ENCODE data around the gene FLCN. TPM values are rescaled to one million over a fixed set of nuclear protein-coding genes. Genes with fewer than 3 reads are reported as not detected.

FLCN gene, protein sequence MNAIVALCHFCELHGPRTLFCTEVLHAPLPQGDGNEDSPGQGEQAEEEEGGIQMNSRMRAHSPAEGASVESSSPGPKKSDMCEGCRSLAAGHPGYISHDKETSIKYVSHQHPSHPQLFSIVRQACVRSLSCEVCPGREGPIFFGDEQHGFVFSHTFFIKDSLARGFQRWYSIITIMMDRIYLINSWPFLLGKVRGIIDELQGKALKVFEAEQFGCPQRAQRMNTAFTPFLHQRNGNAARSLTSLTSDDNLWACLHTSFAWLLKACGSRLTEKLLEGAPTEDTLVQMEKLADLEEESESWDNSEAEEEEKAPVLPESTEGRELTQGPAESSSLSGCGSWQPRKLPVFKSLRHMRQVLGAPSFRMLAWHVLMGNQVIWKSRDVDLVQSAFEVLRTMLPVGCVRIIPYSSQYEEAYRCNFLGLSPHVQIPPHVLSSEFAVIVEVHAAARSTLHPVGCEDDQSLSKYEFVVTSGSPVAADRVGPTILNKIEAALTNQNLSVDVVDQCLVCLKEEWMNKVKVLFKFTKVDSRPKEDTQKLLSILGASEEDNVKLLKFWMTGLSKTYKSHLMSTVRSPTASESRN
- total RNA-seq (100 to 1,000 TPM; 111 to 118 TPM), polyA plus RNA-seq (10 to 100 TPM; 31.4 to 48.9 TPM)
- long read RNA-seq, donor 1, transcript FLCN-204 (5 exons, 2,523 nt), result major isoform, 5 of 9 reads
- long read RNA-seq, donor 1, partial matches to known transcripts, result 0 of 9 reads
- long read RNA-seq, donor 1, other reads (novel, unspliced or antisense), result 0 of 9 reads
- long read RNA-seq, donor 2, partial matches to known transcripts, result 0 of 1 reads
- long read RNA-seq, donor 2, other reads (novel, unspliced or antisense), result 0 of 1 reads
- long read RNA-seq, donor 3, partial matches to known transcripts, result 0 of 5 reads
- long read RNA-seq, donor 3, other reads (novel, unspliced or antisense), result 0 of 5 reads
- long read RNA-seq, donor 4, partial matches to known transcripts, result 0 of 1 reads
- long read RNA-seq, donor 4, other reads (novel, unspliced or antisense), result 0 of 1 reads
- long read RNA-seq, donor 5, partial matches to known transcripts, result 6 of 13 reads
- long read RNA-seq, donor 5, other reads (novel, unspliced or antisense), result 0 of 13 reads

DNA sequence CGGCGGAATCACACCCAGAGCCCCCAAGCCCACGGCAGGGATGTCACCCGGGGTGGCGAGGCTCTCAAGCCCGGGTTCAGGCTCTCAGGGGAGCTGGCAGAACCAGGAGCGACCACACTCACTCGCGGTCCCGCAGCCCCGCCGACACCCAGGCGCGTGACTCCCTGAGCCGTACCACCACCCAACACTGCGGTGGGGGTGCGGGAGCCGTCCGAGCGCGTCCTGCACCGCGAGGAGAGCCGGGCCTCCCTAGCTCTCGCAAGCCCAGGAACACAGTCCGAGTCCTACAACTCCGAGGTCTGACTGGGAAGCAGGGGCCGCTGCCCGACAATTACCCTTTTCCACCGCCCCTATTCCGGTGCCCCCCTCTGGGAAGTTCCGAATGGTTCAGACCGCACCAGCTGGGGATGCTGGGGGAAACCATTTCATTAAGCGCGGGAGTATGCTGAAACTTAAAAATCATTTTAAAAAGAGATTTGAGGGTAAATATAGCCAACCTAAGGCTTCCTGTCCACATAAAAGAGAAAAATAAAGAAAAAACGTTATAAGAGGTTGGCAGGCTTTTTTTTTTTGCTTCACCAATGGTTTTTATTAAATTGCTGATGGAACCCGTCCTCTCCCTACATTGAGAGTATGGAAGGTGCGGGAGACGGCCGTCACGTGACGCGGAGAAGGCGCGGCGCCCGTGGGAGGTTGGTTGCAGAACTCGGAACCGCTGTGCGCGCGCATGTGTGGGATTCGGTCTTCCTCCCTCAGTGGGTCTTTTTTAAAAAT is at the start of gene FLCN:
Gene FLCN, minus strand, starts transcription at position 143 of the 774 bp plus-strand sequence. CDS start 9,031 bp downstream, outside the sequence.
- H3K4me3 ChIP-seq, result peak within 1 kb of the TSS; percentile 100
- ATAC-seq (ENCODE audit: insufficient read depth, low FRiP score) (peak; percentile 92), DNase-seq (peak; percentile 87 to 93 (median 92))
- WGBS, 2 donors, result 0 to 1% methylated on average over 53 of the region's 53 CpGs
- peaks cover 0 to 7% (median 4%) of the 10 kb centered on the region in 4 donors for H3K36me3 ChIP-seq (ENCODE audit: control insufficient read depth in 4 of 4, insufficient read depth in 4 of 4, low read length in 4 of 4)
- H3K27ac ChIP-seq (ENCODE audit: low read depth in 1 of 2, low read length in 1 of 2), result peak within 1 kb of the TSS; percentile 96 to 100
- TF ChIP-seq, protein P1, sequence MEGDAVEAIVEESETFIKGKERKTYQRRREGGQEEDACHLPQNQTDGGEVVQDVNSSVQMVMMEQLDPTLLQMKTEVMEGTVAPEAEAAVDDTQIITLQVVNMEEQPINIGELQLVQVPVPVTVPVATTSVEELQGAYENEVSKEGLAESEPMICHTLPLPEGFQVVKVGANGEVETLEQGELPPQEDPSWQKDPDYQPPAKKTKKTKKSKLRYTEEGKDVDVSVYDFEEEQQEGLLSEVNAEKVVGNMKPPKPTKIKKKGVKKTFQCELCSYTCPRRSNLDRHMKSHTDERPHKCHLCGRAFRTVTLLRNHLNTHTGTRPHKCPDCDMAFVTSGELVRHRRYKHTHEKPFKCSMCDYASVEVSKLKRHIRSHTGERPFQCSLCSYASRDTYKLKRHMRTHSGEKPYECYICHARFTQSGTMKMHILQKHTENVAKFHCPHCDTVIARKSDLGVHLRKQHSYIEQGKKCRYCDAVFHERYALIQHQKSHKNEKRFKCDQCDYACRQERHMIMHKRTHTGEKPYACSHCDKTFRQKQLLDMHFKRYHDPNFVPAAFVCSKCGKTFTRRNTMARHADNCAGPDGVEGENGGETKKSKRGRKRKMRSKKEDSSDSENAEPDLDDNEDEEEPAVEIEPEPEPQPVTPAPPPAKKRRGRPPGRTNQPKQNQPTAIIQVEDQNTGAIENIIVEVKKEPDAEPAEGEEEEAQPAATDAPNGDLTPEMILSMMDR (IDR thresholded peaks at IDR 0.05; ENCODE audit: control extremely low read depth, extremely low read depth), result no peak
- no peaks in the 10 kb centered on the region for H3K9me3 ChIP-seq (ENCODE audit: control insufficient read depth in 4 of 4, insufficient read depth in 3 of 4, low read length in 3 of 4)
- peaks cover 0 to 17% (median 7%) of the 10 kb centered on the region in 5 donors for H3K4me1 ChIP-seq (ENCODE audit: control insufficient read depth in 5 of 5, insufficient read depth in 5 of 5, low read length in 5 of 5)
- H3K9ac ChIP-seq (ENCODE audit: insufficient read depth in 1 of 2, low read length in 2 of 2), result peak within 1 kb of the TSS; percentile 62 to 71
- H3K27me3 ChIP-seq (ENCODE audit: control insufficient read depth in 3 of 3, insufficient read depth in 3 of 3, low read length in 2 of 3), result no peaks in the 10 kb centered on the region

DNA sequence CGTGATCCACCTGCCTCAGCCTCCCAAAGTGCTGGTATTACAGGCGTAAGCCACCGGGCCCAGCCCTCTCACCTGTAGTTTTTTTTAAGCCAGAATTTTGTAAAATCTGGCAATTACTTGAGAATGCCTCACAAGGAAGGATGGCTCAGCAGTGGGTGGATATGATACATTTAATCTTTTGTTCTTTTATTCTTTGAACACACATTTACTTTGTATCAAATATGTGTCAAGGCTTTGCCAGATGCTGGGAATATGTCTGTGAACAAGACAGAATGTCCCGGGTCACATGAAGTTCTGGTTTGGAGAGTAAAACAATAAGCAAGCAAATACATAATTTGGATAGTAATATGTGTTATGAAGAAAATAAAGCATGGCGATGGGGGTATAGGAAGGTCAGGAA is 49.0 kb upstream of the FLCN start:
- Histone ChIP-seq H3K27me3 (ENCODE audit: control insufficient read depth in 3 of 3, insufficient read depth in 3 of 3, low read length in 2 of 3) (no peaks in the 10 kb centered on the region), H3K4me3 (no peak overlapping the region), H3K9ac (ENCODE audit: insufficient read depth in 1 of 2, low read length in 2 of 2) (no peak overlapping the region), H3K36me3 (ENCODE audit: control insufficient read depth in 4 of 4, insufficient read depth in 4 of 4, low read length in 4 of 4) (no peaks in the 10 kb centered on the region), H3K9me3 (ENCODE audit: control insufficient read depth in 4 of 4, insufficient read depth in 3 of 4, low read length in 3 of 4) (no peaks in the 10 kb centered on the region), H3K4me1 (ENCODE audit: control insufficient read depth in 5 of 5, insufficient read depth in 5 of 5, low read length in 5 of 5) (peaks cover 0 to 5% (median 0%) of the 10 kb centered on the region in 5 donors), H3K27ac (ENCODE audit: low read depth in 1 of 2, low read length in 1 of 2) (no peak overlapping the region)
- DNase-seq, result no peak
- no peak for ATAC-seq (ENCODE audit: insufficient read depth, low FRiP score)
- TF ChIP-seq, protein P1 (IDR thresholded peaks at IDR 0.05; ENCODE audit: control extremely low read depth, extremely low read depth), result no peak
- WGBS, 2 donors, result 91 to 94% methylated on average over 5 of the region's 5 CpGs

Measured in lung (tissue), 16 donors.